Left ventricle myocardium inferior (tissue), 1 donor: ENCODE data around the gene MYLK3. TPM values are rescaled to one million over a fixed set of nuclear protein-coding genes. Genes with fewer than 3 reads are reported as not detected.

Experiments
- DNase-seq: peaks from one replicate; pipeline ENCODE4 v3.0.0-alpha.2; 2020
- H3K27ac ChIP-seq: fragments of 200-600 bp; replicated peaks from 2 replicates; pipeline ENCODE4 v1.8.0; 2021
- H3K27me3 ChIP-seq: fragments of 200-600 bp; 2 replicates; pipeline ENCODE4 v1.8.0; 2021; ENCODE audit warnings: low read depth
- H3K36me3 ChIP-seq: fragments of 200-600 bp; 2 replicates; pipeline ENCODE4 v1.8.0; 2021
- H3K4me1 ChIP-seq: fragments of 200-600 bp; 2 replicates; pipeline ENCODE4 v1.8.0; 2021
- H3K4me3 ChIP-seq: fragments of 200-600 bp; 2 replicates; pipeline ENCODE4 v1.8.0; 2021; ENCODE audit warnings: mild to moderate bottlenecking, moderate library complexity
- H3K9me3 ChIP-seq: fragments of 200-600 bp; replicated peaks from 2 replicates; pipeline ENCODE4 v1.8.0; 2021
- CTCF ChIP-seq: fragments of 200-600 bp; IDR thresholded peaks from 2 replicates; pipeline ENCODE4 v1.8.0; 2021; ENCODE audit warnings: antibody characterized with exemption, mild to moderate bottlenecking, borderline replicate concordance
- intact Hi-C: fragments of 100-400 bp; cut with micrococcal nuclease; formaldehyde crosslinking; loops from one replicate; pipeline ENCODE4 v1.11.0; 2022
- total RNA-seq: library from RNA; stranded (reverse); fragmentation: NEBNext Ultra II Directional; extraction: Animal tissue kit (Norgen Biotek cat#: 25700); gene quantifications from one replicate; pipeline ENCODE4 v1.2.1, GENCODE V29; 2021
- donor health status: DM: no; HTN: yes; CAD: no; lungs with severe emphysema.

The MYLK3 gene
- total RNA-seq, 1 donor from 2014 or later = 256 TPM

GRCh38 chr16:46715769-46716305 lies 32.3 kb downstream of the MYLK3 start:
- Histone ChIP-seq H3K4me1 (peaks cover 68% of the 10 kb centered on the region), H3K27ac (peak overlapping the region; percentile 82), H3K4me3 (no peak overlapping the region), H3K9me3 (no peaks in the 10 kb centered on the region), H3K36me3 (peaks cover 24% of the 10 kb centered on the region), H3K27me3 (no peaks in the 10 kb centered on the region)
- intact Hi-C loops = no loop called here
- TF ChIP-seq CTCF = no peak
- DNase-seq = peak; percentile 78

- Histone ChIP-seq H3K4me3 (no peak overlapping the region), H3K9me3 (no peaks in the 10 kb centered on the region), H3K27ac (peak overlapping the region; percentile 82), H3K4me1 (peaks cover 76% of the 10 kb centered on the region), H3K27me3 (no peaks in the 10 kb centered on the region), H3K36me3 (peaks cover 22% of the 10 kb centered on the region)
- no peak for TF ChIP-seq CTCF
- no peak for DNase-seq
- intact Hi-C loops = no loop called here
These were observed 33.1 kb downstream of the MYLK3 start for GRCh38 chr16:46714797-46715591.

GRCh38 chr16:46713634-46714033 lies 34.5 kb downstream of the MYLK3 start:
- peaks cover 22% of the 10 kb centered on the region for H3K36me3 ChIP-seq

GRCh38 chr16:46712911-46713310 lies 35.2 kb downstream of the MYLK3 start:
- Histone ChIP-seq H3K27ac (peak overlapping the region; percentile 82), H3K36me3 (peaks cover 26% of the 10 kb centered on the region), H3K9me3 (no peaks in the 10 kb centered on the region), H3K4me3 (no peak overlapping the region), H3K27me3 (no peaks in the 10 kb centered on the region), H3K4me1 (peaks cover 77% of the 10 kb centered on the region)
- no peak for TF ChIP-seq CTCF
- no peak for DNase-seq
- intact Hi-C loops = no loop called here

More at GRCh38 chr16:46713634-46714033, 34.5 kb downstream of the MYLK3 start:
- intact Hi-C loops = no loop called here
- Histone ChIP-seq H3K4me3 (no peak overlapping the region), H3K4me1 (peaks cover 82% of the 10 kb centered on the region), H3K27me3 (no peaks in the 10 kb centered on the region), H3K9me3 (no peaks in the 10 kb centered on the region), H3K27ac (peak overlapping the region; percentile 82)
- no peak for TF ChIP-seq CTCF
- no peak for DNase-seq

GRCh38 chr16:46711106-46712058 lies 36.8 kb downstream of the MYLK3 start:
- intact Hi-C loops = no loop called here
- TF ChIP-seq CTCF = no peak
- peak overlapping the region; percentile 82 for H3K27ac ChIP-seq
- H3K27me3 ChIP-seq = no peaks in the 10 kb centered on the region
- no peaks in the 10 kb centered on the region for H3K9me3 ChIP-seq
- H3K4me1 ChIP-seq = peaks cover 63% of the 10 kb centered on the region
- DNase-seq = peak; percentile 76
- peak overlapping the region; percentile 1 for H3K4me3 ChIP-seq
- peaks cover 40% of the 10 kb centered on the region for H3K36me3 ChIP-seq
